HG02610 (cell line): ENCODE data around the gene TCF4.
A peak's percentile ranks its signal among the peaks of the same experiment; 100 is the strongest.

Source experiments
- ATAC-seq: cut with Tn5 transposase; IDR thresholded peaks from one replicate; pipeline ENCODE4 v1.9.1; 2021; ENCODE audit warnings: mild to moderate bottlenecking, moderate library complexity; ENCODE audit not compliant: unreplicated experiment

Gene TCF4

GRCh38 chr18:55398858-55399257 lies 189.1 kb downstream of the TCF4 start:
- ATAC-seq: no peak

- ATAC-seq: no peak
Measured at GRCh38 chr18:55396979-55397378, 191.0 kb downstream of the TCF4 start.

- ATAC-seq: no peak
Measured at GRCh38 chr18:55396267-55396905, 191.6 kb downstream of the TCF4 start.

- no peak for ATAC-seq
Measured at GRCh38 chr18:55395799-55396198, 192.2 kb downstream of the TCF4 start.

GRCh38 chr18:55390898-55391297 lies 197.1 kb downstream of the TCF4 start:
- ATAC-seq: no peak

GRCh38 chr18:55387139-55387984 lies 200.6 kb downstream of the TCF4 start:
- no peak for ATAC-seq

GRCh38 chr18:55386545-55386944 lies 201.4 kb downstream of the TCF4 start:
- no peak for ATAC-seq

GRCh38 chr18:55385770-55386169 lies 202.2 kb downstream of the TCF4 start:
- ATAC-seq: no peak

GRCh38 chr18:55384551-55385275 lies 203.3 kb downstream of the TCF4 start:
- ATAC-seq: no peak

GRCh38 chr18:55384115-55384514 lies 203.9 kb downstream of the TCF4 start:
- ATAC-seq: no peak

- no peak for ATAC-seq
Measured at GRCh38 chr18:55382277-55382805, 205.7 kb downstream of the TCF4 start.

- ATAC-seq: no peak
Measured at GRCh38 chr18:55381277-55381676, 206.7 kb downstream of the TCF4 start.

GRCh38 chr18:55380589-55380988 lies 207.4 kb downstream of the TCF4 start:
- no peak for ATAC-seq

GRCh38 chr18:55376387-55376786 lies 211.6 kb downstream of the TCF4 start:
- peak; percentile 95 for ATAC-seq

- ATAC-seq: peak; percentile 22
Measured at GRCh38 chr18:55375930-55376329, 212.1 kb downstream of the TCF4 start.

- ATAC-seq: no peak
Measured at GRCh38 chr18:55374741-55375140, 213.3 kb downstream of the TCF4 start.

GRCh38 chr18:55372209-55372608 lies 215.8 kb downstream of the TCF4 start:
- ATAC-seq: no peak

GRCh38 chr18:55370936-55371335 lies 217.1 kb downstream of the TCF4 start:
- ATAC-seq: no peak

- ATAC-seq: no peak
Measured at GRCh38 chr18:55369346-55369745, 218.6 kb downstream of the TCF4 start.

- no peak for ATAC-seq
Measured at GRCh38 chr18:55365342-55365741, 222.7 kb downstream of the TCF4 start.

- ATAC-seq: no peak
Measured at GRCh38 chr18:55362303-55362702, 225.7 kb downstream of the TCF4 start.
